SK-N-SH treated with all-trans-retinoic acid at 6 μM for 48 hours (cell line): ENCODE data around the gene PRMT1.

Experiments used
- CSDC2 ChIP-seq: fragments of 250-450 bp; sonication (Bioruptor Pico); IDR thresholded peaks from 2 replicates; pipeline ENCODE4 v1.5.0; 2020; ENCODE audit warnings: mild to moderate bottlenecking, moderate library complexity
- PATZ1 ChIP-seq: fragments of 250-450 bp; sonication (Bioruptor Pico); IDR thresholded peaks from 2 replicates; pipeline ENCODE4 v1.8.0; 2020; ENCODE audit warnings: mild to moderate bottlenecking, moderate library complexity, borderline replicate concordance
- TCF4 ChIP-seq: fragments of 250-450 bp; sonication (Bioruptor Pico); IDR thresholded peaks from 2 replicates; pipeline ENCODE4 v1.8.0; 2021; ENCODE audit warnings: mild to moderate bottlenecking, moderate library complexity, borderline replicate concordance
- ZFP30 ChIP-seq: fragments of 450-650 bp; formaldehyde crosslinking; IDR thresholded peaks from 2 replicates; pipeline ENCODE4 v1.5.0; 2022; ENCODE audit warnings: mild to moderate bottlenecking, moderate library complexity

DNA sequence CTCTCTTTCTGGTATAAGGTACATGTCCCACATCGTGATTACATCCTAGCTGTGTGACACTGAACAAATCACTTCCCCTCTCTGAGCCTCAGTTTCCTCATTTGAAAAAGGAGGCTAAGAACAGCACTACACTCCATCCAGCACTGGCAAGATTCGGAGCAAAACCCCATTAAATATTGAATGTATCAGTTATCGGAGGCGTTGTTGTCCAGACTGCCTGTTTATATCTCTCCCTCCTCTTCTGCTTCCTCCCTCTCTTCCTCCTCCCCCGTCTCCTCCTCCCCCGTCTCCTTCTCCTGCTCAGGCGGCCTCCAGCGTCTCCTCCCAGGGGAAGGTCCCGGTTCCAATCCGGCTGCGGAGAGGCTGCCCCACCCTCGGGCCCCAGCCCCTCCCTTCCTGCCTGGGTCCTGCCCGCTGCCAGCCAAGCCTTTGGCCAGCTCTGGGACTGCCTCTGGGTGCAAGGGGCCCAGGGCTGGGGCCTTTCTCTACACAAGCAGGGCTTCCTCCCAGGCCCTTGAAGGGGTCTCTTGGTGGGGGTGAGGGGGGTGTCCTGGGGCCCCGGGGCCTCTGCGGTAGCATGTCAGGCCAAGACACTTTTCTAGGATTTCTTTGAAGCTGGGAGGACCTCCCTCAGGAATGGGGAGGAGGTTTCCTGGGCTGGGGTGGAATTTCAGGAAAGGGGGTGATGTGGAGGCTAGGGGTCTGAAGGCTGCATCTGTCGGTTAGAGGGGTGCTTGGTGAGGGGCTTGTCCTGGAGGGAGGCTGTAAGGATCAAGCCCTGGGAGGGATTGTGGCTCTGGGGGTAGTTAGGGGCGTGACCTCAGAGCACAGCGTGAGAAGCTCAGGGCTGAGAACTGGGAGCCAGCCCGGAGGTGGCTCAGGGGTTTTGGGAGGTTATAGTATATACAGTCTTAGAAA lies 39.0 kb upstream of the PRMT1 start:
- TF ChIP-seq ZFP30 (CRISPR knock-in tag) (no peak), PATZ1 (no peak), TCF4 (no peak), CSDC2 (no peak)
